Spleen (tissue), 7 donors: ENCODE data around the gene PIK3CB.

ENCODE experiments used
- POLR2AphosphoS5 ChIP-seq, 3 donors: sonication (generic); formaldehyde crosslinking; IDR thresholded peaks; one replicate each; pipeline ENCODE4 v1.5.1; 2017; ENCODE audit warnings: antibody characterized with exemption in 3 of 3
- TF ChIP-seq, protein P1 (sequence below), 11 experiments: fragments of 200-600 bp in 7 of 11; fragments of 450-650 bp in 4 of 11; sonication (generic) in 4 of 11; IDR thresholded peaks in 8 of 11; conservative IDR thresholded peaks in 3 of 11; 1 replicate in 7 of 11; 2 replicates in 4 of 11; pipeline versions ENCODE4 v1.4.0 to v1.8.0; 2016 to 2021; ENCODE audit warnings: antibody characterized with exemption in 11 of 11, inconsistent platforms in 4 of 11, mild to moderate bottlenecking in 1 of 11
- donor health status: DM: no; HTN: no; CAD: no; lungs with moderate emphysema.
- donor health status: DM: no; HTN: no; CAD: no.
- donor health status: DM: no; HTN: no; CAD: no.

DNA sequence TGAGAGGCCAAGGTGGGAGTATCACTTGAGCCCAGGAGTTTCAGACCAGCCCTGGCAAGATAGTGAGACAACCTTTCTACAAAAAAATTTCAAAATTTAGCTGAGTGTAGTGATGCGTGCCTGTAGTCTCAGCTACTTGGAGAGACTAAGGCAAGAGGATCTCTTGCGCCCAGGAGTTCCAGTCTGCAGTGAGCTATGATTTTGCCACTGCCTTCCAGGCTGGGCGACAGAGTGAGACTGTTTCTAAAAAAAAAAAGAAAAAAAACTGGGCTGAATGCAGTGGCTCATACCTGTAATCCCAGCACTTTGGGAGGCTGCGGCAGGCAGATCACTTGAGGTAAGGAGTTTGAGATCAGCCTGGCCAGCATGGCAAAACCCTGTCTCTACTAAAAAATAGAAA is 14.0 kb upstream of the PIK3CB start:
- TF ChIP-seq, protein P1, sequence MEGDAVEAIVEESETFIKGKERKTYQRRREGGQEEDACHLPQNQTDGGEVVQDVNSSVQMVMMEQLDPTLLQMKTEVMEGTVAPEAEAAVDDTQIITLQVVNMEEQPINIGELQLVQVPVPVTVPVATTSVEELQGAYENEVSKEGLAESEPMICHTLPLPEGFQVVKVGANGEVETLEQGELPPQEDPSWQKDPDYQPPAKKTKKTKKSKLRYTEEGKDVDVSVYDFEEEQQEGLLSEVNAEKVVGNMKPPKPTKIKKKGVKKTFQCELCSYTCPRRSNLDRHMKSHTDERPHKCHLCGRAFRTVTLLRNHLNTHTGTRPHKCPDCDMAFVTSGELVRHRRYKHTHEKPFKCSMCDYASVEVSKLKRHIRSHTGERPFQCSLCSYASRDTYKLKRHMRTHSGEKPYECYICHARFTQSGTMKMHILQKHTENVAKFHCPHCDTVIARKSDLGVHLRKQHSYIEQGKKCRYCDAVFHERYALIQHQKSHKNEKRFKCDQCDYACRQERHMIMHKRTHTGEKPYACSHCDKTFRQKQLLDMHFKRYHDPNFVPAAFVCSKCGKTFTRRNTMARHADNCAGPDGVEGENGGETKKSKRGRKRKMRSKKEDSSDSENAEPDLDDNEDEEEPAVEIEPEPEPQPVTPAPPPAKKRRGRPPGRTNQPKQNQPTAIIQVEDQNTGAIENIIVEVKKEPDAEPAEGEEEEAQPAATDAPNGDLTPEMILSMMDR (IDR thresholded peaks at IDR 0.05 in 8 of 11, conservative IDR thresholded peaks at IDR 0.05 in 3 of 11), result no peak
- no peak for TF ChIP-seq POLR2AphosphoS5 (IDR thresholded peaks at IDR 0.05)
